IPS-20b (cell line): ENCODE measurements around the gene FBXL7.
A peak's percentile ranks its signal among the peaks of the same experiment; 100 is the strongest.

ENCODE experiments used
- H3K27ac ChIP-seq: one replicate; pipeline ENCODE4 v1.5.1; 2013; ENCODE audit warnings: low read length
- H3K27me3 ChIP-seq: 2 replicates; pipeline ENCODE4 v1.6.1; 2013; ENCODE audit warnings: mild to moderate bottlenecking, low read length, inconsistent platforms; ENCODE audit not compliant: insufficient read depth
- H3K36me3 ChIP-seq: 2 replicates; pipeline ENCODE4 v1.6.1; 2013; ENCODE audit warnings: low read depth, mild to moderate bottlenecking, inconsistent platforms, low read length, moderate library complexity; ENCODE audit not compliant: insufficient read depth
- H3K4me1 ChIP-seq: 2 replicates; pipeline ENCODE4 v1.6.1; 2013; ENCODE audit warnings: mild to moderate bottlenecking, control low read depth, inconsistent platforms, low read length, moderate library complexity; ENCODE audit not compliant: insufficient read depth
- H3K4me3 ChIP-seq: 2 replicates; pipeline ENCODE4 v1.5.1; 2013; ENCODE audit warnings: mild to moderate bottlenecking, low read length, inconsistent platforms
- H3K9ac ChIP-seq: 2 replicates; pipeline ENCODE4 v1.6.1; 2013; ENCODE audit warnings: low read depth, mild to moderate bottlenecking, inconsistent platforms, low read length, moderate library complexity
- H3K9me3 ChIP-seq: 2 replicates; pipeline ENCODE4 v1.6.1; 2013; ENCODE audit warnings: mild to moderate bottlenecking, low read depth, low read length, inconsistent platforms; ENCODE audit not compliant: insufficient read depth

FBXL7 gene

GRCh38 chr5:15643731-15644130 is 143.8 kb downstream of the FBXL7 start:
- Histone ChIP-seq H3K27me3 (no peaks in the 10 kb centered on the region), H3K9ac (no peak overlapping the region), H3K4me3 (no peak overlapping the region), H3K27ac (no peak overlapping the region), H3K9me3 (no peaks in the 10 kb centered on the region), H3K36me3 (no peaks in the 10 kb centered on the region), H3K4me1 (peaks cover 22% of the 10 kb centered on the region)

DNA sequence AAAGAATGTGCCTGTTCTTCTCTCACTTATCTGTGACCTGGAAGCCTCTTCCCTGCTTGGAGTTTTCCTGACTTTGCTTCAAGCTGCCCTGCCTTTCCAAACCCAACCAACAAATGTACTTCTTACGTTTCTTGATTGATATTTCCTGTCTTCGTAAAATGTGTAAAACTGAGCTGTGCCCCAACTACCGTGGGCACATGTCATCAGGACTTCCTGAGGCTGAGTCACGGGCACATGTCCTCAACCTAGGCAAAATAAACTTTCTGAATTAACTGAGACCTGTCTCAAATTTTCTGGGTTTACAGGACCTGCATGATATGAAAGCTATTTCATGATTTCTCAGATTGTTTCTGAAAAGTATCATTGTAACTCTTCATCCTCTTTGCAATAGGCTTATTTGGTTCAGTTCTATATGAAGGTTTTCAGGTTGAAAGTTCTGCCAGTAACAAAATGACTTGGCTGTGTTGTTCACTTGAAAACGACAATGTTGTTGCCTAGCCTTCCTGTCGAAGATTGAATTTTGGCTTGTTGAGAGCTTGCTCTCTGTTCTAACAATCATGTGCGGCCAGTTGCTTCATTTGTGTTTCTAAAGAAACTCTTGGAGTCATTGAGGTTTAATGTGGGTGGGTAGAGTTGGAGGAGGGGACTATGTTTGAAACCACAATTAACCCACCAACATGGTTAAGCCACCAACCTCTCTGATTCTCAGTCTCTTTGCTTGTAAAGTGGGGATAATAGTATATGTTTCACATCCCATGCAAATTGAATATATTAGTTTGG is 145.6 kb downstream of the FBXL7 start:
- H3K27me3 ChIP-seq: no peaks in the 10 kb centered on the region
- H3K9me3 ChIP-seq: no peaks in the 10 kb centered on the region
- H3K9ac ChIP-seq: peak overlapping the region; percentile 30; the same call in 1 of the 2 replicates
- H3K4me1 ChIP-seq: peaks cover 22% of the 10 kb centered on the region
- peak overlapping the region; percentile 43; the same call in 1 of the 2 replicates for H3K4me3 ChIP-seq
- no peaks in the 10 kb centered on the region for H3K36me3 ChIP-seq
- H3K27ac ChIP-seq: peak overlapping the region; percentile 23

- peaks cover 22% of the 10 kb centered on the region for H3K4me1 ChIP-seq
Observed at GRCh38 chr5:15646371-15646770, 146.4 kb downstream of the FBXL7 start.

GRCh38 chr5:15647251-15647650 is 147.3 kb downstream of the FBXL7 start:
- Histone ChIP-seq H3K4me1 (peaks cover 22% of the 10 kb centered on the region), H3K27ac (no peak overlapping the region), H3K27me3 (no peaks in the 10 kb centered on the region), H3K9ac (no peak overlapping the region), H3K4me3 (no peak overlapping the region), H3K9me3 (no peaks in the 10 kb centered on the region), H3K36me3 (no peaks in the 10 kb centered on the region)

More at GRCh38 chr5:15646371-15646770, 146.4 kb downstream of the FBXL7 start:
- no peak overlapping the region for H3K27ac ChIP-seq
- no peaks in the 10 kb centered on the region for H3K36me3 ChIP-seq
- no peak overlapping the region for H3K4me3 ChIP-seq
- H3K27me3 ChIP-seq: no peaks in the 10 kb centered on the region
- no peak overlapping the region for H3K9ac ChIP-seq
- no peaks in the 10 kb centered on the region for H3K9me3 ChIP-seq

DNA sequence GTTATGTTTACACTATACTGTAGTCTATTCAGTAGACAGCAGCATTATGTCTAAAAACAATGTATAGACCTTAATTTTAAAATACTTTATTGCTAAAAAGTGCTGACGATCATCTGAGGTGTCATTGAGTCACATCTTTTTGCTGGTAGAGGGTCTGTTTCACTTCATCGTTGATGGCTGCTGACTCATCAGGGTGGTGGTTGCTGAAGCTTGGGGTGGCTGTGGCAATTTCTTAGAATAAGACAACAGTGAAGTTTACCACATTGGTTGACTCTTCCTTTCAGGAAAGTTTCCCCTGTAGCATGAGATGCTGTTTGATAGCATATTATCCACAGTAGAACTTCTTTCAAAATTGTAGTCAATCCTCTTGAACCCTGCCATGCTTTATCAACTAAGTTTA is 150.3 kb downstream of the FBXL7 start:
- H3K4me1 ChIP-seq: peaks cover 23% of the 10 kb centered on the region
- no peak overlapping the region for H3K9ac ChIP-seq
- H3K4me3 ChIP-seq: no peak overlapping the region
- no peaks in the 10 kb centered on the region for H3K9me3 ChIP-seq
- no peaks in the 10 kb centered on the region for H3K27me3 ChIP-seq
- H3K27ac ChIP-seq: no peak overlapping the region
- H3K36me3 ChIP-seq: no peaks in the 10 kb centered on the region

DNA sequence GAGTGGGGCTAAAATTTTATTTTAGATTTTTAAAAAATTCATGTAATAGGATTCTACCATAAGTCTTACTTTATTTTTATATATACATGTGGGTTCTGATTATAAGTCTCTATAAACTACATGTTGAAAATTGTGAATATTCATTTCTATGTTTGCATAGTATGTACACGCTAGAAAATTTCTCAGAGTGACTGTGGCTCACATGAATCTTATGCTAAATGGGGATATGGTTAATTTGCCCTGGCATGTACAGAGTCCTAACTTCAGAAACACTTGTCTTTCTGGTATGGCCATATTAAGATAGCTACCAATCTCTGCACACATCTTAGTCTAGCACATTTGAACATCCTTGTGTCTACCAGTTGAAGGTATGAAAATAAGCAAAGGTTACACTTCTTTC is 154.8 kb downstream of the FBXL7 start:
- Histone ChIP-seq H3K4me3 (no peak overlapping the region), H3K9me3 (no peaks in the 10 kb centered on the region), H3K27ac (no peak overlapping the region), H3K4me1 (peaks cover 8% of the 10 kb centered on the region; the same call in 1 of the 2 replicates), H3K27me3 (no peaks in the 10 kb centered on the region), H3K9ac (no peak overlapping the region), H3K36me3 (no peaks in the 10 kb centered on the region)

DNA sequence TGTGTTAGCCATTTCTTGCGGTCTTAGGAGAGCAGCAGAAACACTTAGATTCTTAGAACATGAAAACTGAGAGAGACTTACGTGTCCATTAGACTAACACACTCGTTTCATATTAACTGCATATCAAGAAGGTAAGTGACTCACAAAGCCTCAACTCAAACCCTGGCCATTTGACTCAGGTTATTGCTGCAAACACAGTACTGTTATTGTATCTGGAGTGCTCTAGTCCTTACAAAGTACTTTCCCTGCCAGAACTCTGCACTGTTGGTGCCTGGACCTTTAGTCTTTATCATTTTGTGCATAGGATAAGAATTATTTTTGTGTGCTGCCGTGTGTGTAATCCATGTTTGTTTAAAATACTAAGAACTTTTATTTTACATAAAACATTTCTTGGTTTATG is 155.7 kb downstream of the FBXL7 start:
- H3K4me3 ChIP-seq: no peak overlapping the region
- no peaks in the 10 kb centered on the region for H3K36me3 ChIP-seq
- H3K4me1 ChIP-seq: peaks cover 8% of the 10 kb centered on the region; the same call in 1 of the 2 replicates
- no peaks in the 10 kb centered on the region for H3K27me3 ChIP-seq
- H3K9me3 ChIP-seq: no peaks in the 10 kb centered on the region; the same call in 1 of the 2 replicates
- H3K27ac ChIP-seq: no peak overlapping the region
- no peak overlapping the region for H3K9ac ChIP-seq

DNA sequence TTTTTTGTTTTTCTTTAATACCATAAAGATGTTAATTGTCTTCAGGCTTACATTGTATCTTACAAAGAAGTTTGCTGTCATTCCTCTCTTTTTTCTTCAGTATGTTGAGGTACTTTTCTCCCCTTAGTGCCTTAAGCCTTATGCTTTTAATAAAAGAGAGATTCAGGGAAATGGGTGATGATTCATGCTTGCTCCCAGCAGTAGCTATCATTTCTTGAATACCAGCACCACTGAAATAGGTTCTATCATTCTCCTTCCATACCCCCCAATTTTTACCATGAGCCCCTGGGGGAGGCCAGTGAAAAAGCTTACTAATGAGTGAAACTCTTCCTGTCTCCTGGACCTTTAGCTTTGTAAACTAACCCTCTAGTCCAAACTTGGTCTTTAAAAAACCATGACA is 165.0 kb downstream of the FBXL7 start:
- no peak overlapping the region for H3K4me3 ChIP-seq
- no peaks in the 10 kb centered on the region; the same call in 1 of the 2 replicates for H3K9me3 ChIP-seq
- no peaks in the 10 kb centered on the region; the same call in 1 of the 2 replicates for H3K4me1 ChIP-seq
- H3K36me3 ChIP-seq: no peaks in the 10 kb centered on the region
- no peak overlapping the region for H3K27ac ChIP-seq
- H3K9ac ChIP-seq: no peak overlapping the region
- no peaks in the 10 kb centered on the region for H3K27me3 ChIP-seq

DNA sequence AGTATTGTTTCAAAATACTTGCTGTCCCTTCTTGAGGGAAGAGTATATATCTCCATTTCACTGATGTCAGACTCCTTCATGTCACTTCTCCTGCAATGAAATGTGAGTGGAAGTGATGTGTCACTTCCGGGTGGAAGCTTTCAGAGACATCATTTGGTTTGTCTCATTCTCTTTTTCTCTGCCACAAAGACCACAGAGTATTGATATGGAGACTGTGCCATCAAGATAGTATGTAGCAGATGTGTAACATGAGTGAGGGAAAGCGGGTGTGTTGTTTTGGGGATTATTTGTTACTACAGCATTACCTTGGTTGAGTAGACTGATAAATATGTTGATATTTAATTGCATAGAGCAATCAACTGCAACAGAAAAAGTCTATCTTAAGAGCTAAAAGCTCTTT is 169.8 kb downstream of the FBXL7 start:
- H3K9me3 ChIP-seq: no peaks in the 10 kb centered on the region
- H3K36me3 ChIP-seq: no peaks in the 10 kb centered on the region
- H3K4me1 ChIP-seq: peaks cover 7% of the 10 kb centered on the region; the same call in 1 of the 2 replicates
- no peak overlapping the region for H3K4me3 ChIP-seq
- no peak overlapping the region for H3K9ac ChIP-seq
- H3K27me3 ChIP-seq: no peaks in the 10 kb centered on the region
- H3K27ac ChIP-seq: no peak overlapping the region

DNA sequence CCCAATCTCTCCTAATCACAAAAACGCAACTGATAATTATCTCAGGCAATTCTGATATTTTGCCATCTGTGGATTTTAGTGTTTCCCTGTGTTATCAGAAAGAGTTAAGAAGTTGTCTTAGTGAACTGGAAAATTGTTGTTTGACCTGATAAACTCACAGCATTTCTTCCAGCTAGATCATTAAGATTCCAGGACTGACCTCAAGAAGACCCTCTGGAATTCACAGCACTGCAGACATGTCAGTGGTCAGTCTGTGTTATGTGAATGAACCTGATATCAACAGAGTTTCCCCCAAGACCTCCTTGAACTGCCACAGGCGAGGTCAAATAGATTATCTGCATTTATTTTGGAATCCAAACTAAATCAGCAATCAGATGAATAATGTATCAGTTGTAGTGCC is 174.7 kb downstream of the FBXL7 start:
- Histone ChIP-seq H3K4me3 (no peak overlapping the region), H3K27ac (no peak overlapping the region), H3K4me1 (peaks cover 8% of the 10 kb centered on the region; the same call in 1 of the 2 replicates), H3K27me3 (no peaks in the 10 kb centered on the region), H3K9ac (no peak overlapping the region), H3K36me3 (no peaks in the 10 kb centered on the region), H3K9me3 (no peaks in the 10 kb centered on the region)

GRCh38 chr5:15676591-15676990 is 176.6 kb downstream of the FBXL7 start:
- H3K27ac ChIP-seq: no peak overlapping the region
- no peak overlapping the region for H3K4me3 ChIP-seq
- no peaks in the 10 kb centered on the region for H3K9me3 ChIP-seq
- no peak overlapping the region for H3K9ac ChIP-seq
- no peaks in the 10 kb centered on the region for H3K36me3 ChIP-seq
- H3K27me3 ChIP-seq: no peaks in the 10 kb centered on the region
- peaks cover 8% of the 10 kb centered on the region; the same call in 1 of the 2 replicates for H3K4me1 ChIP-seq

- H3K9ac ChIP-seq: no peak overlapping the region
- H3K27me3 ChIP-seq: no peaks in the 10 kb centered on the region
- no peak overlapping the region for H3K27ac ChIP-seq
- H3K4me3 ChIP-seq: no peak overlapping the region
- H3K4me1 ChIP-seq: peaks cover 8% of the 10 kb centered on the region; the same call in 1 of the 2 replicates
- H3K9me3 ChIP-seq: no peaks in the 10 kb centered on the region
- no peaks in the 10 kb centered on the region for H3K36me3 ChIP-seq
Observed at GRCh38 chr5:15679161-15679560, 179.2 kb downstream of the FBXL7 start.
